DMS114 treated with DMSO at 0.1 percent for 48 hours (cell line): ENCODE measurements around the gene CYTH1.
"Not testable (repeated sequence)": the region's sequence is repeated elsewhere in the genome, so short reads cannot be mapped to it uniquely, and the experiment has no call there.

ENCODE experiments used
- DNase-seq: peaks from one replicate; lab custom pipeline; 2025; ENCODE audit not compliant: unreplicated experiment; lab: John Stamatoyannopoulos, UW

Gene CYTH1

DNA sequence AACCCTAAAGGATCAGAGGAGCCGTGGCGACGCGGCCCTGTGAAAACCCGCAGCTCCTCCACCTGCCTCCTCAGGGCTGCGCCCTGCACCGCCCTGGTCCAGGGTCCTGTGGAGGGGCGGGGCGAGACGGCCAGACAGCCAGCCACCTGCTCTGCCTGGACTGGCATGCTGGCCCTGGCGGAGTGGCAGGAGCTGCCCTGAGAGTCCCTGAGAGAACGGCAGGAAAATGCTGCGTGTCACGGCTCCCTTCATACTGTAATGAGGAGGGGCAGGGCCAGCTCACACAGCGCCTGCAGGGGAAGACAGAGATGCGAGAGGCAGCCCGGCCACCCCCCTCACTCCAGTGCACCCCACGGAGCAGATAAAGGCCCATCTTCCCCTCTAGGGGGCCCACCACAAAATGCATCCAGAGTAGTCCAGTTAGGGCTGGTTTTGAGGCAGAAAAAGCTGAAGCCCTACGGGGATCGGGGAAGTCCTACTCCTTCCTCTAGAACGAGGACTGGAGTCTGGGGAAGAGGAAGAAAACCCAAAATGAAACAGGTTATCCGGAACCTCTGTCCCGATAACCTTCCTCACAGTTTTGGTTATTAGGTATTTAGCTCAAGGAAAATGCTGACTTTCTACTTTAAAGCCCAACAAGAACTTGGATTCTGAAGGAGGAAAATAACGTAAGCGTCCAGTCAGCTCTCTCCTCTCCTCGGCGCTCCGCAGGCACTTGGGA lies 107.3 kb downstream of the CYTH1 start:
- no peak for DNase-seq

DNA sequence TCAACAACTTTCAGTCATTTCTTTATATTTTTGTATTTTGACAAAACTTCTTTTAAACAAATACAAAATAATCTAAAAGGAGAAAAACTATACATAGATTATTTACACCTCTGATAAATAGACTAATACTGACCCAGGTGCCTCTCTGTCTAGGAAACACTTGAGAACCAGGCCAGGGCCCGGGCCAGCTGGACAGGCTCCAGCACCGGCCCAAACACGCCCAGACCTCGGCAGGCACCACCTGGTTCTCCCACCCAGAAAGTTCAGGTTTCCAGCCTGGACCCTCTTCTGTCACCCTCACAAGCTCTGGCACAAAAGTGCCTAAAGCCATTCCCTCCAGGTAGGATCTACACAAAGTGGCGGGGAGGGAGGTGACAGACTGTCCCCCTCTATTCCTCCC lies 107.9 kb downstream of the CYTH1 start:
- DNase-seq, result no peak

GRCh38 chr17:78673395-78673794 lies 108.7 kb downstream of the CYTH1 start:
- no peak for DNase-seq

GRCh38 chr17:78672871-78673371 lies 109.2 kb downstream of the CYTH1 start:
- DNase-seq, result no peak

DNA sequence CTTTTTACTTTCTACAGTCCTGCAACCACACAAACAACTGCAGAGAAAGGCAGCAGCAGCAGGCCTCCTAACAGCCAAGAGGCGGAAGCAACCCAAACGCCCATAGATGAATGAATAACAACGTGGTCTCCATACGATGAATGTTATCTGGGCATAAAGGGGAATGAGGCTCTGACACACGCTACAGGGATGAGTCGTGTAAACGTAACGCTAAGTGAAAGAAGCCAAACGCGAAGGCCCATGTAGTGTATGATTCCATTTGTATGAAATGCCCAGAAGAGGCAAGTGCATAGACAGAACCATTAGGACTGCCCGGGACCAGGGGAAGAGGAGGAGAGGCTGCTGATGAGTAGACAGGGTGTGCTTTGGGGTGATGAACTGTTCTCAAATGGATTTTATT lies 110.1 kb downstream of the CYTH1 start:
- DNase-seq, result no peak

DNA sequence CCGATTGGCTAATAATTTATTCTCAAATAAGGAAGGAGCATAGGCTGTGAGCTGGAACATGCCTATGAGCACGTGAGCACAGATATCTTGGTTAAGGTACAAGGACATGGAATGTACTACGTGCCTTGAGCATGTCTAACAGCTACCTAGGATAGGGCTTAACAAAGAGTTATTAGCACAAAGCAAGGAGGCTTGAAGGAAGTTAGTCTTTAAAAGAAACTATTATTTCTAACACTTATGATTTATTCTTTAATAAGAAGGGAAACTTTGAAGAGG lies 110.4 kb downstream of the CYTH1 start:
- DNase-seq, result not testable (repeated sequence)

GRCh38 chr17:78670850-78671725 lies 111.0 kb downstream of the CYTH1 start:
- no peak for DNase-seq

DNA sequence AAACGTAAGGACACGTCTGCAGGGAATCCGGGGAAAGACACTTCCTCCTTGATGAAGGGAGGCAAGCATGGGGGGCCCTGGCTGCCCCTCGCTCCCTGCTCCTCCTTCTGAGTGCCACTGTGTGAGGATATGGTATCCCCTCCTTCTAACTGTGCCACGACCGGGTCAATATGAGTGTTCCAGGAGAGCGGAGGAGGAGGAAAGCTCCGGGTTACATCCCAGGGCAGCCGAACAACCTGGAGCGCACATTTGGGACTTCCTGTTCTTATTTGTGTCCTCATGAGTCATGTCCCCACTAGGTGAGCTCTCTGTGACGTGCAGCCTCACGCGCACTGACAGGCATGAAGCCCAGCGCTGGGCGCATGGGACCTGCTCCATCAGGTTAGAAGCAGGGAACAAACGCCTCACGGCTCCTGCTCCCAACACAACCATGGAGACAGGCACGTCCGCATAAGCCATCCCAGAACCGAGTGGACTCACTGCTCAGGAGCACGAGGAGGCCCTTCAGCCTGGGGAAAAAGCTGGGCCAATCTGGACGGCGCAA lies 112.0 kb downstream of the CYTH1 start:
- DNase-seq, result no peak

DNA sequence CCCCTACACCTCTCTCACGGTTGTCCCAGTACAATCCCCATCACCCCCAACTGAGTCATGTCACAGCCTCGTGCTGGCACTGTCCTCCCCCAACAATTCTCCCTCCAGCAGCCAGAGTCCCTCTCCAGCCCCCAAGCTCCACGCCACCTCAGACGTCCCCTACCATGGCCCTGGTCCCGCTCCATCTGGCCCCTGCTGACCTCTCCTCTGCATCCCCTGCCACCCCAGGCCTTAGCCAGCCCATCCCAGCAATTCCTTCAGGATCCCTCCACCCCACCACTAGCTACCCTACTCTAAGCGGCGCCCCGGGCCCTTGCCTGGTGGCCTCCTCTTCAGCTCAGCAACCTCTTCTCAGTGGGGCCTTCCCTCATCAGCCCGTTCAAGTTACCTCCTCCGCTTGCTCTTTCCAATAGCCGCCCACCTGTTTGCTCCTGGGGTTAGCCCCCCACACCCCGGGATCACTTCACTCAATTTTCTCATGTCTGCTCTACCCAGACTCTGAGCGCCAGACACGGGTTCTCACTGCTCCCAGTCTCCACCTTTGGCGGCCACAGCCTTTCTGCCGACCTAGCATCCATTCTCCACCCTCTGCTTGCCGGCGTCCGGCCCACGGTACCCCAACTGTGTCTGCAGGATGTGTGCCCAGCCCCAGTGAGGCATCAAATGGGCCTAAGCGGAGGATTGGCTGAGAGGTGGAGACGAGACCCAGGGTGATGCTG lies 112.7 kb downstream of the CYTH1 start:
- no peak for DNase-seq

- DNase-seq, result no peak
Measured at GRCh38 chr17:78668847-78669246, 113.2 kb downstream of the CYTH1 start.

DNA sequence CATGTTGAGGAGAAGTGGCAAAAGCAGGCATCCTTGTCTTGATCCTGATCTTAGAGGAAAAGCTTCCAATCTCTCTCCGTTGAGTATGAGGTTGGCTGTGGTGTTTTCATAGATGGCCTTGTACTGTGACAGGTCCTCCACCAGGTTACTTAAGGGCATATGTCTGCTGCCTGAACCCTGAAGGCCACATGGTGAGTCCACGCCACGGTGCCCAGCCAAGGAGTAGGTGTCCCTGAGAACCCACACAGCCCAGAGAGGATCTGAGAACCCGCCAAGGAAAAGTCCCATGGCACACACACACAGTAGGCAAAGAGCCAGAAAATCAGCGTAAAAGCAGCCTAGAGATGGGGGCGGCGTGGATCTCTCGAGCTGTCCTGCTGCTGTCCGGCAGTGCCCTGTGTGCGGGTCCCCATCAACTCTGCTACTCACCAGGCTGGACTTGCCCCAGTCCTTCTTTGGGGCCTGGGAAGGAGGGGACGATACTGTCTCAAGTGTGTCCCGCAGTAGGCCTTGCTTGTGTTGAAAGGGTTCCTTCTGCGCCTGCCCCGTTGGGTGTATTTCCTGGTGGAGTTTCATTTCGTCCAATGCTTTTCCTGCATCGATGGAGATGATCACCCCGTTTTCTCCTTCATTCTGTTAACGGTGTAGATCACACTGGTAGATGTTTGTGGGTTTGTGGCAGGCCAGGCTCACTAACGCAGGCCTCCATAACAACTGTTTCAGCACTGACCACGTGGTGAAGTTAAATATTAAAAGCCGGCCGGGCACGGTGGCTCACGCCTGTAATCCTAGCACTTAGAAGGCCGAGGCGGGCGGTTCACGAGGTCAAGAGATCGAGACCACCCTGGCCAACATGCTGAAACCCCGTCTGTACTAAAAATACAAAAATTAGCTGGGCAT lies 114.1 kb downstream of the CYTH1 start:
- no peak for DNase-seq

DNA sequence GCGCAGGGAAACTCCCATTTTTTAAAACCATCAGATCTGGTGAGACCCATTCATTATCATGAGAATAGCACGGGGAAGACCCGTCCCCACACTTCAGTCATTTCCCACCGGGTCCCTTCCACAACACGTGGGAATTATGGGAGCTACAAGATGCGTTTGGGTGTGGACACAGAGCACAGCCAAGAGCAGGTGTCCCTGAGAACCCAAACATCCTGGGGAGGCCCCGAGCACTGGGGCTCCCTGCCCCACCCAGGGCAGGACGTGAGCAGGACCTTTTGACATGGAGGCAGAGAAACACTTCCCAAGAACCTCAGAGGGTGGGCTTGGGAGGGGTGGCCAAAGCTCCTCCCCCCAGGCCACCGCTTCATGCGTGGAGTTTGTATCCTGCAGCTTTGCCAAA lies 115.0 kb downstream of the CYTH1 start:
- DNase-seq, result no peak

GRCh38 chr17:78665952-78666920 lies 115.8 kb downstream of the CYTH1 start:
- no peak for DNase-seq

DNA sequence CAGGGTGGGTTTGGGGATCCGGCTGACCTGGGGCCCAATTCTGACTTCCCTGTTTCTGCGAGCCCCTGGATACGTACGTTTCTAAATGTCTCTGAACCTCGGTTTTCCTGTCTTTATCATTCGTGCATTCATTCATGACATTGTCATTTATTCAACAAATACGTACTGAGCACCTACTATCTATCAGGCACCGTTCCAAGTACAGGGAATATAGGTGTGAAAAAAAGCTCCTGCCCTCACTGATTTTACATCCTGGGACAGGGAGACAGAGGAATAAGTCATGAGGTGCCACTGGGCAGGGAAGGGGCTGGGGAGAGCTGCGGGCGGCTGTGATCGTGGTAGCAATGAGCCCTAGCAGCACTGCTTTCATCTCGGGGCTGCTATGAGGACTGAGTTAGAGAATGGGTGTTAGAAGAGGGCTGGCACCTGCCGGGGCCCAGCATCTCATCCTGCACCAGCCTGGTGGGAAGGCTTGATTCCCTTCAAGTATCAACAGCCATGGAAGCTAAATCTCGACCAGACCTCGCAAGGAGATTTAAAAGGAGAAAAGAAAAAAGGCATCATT lies 116.6 kb downstream of the CYTH1 start:
- no peak for DNase-seq

DNA sequence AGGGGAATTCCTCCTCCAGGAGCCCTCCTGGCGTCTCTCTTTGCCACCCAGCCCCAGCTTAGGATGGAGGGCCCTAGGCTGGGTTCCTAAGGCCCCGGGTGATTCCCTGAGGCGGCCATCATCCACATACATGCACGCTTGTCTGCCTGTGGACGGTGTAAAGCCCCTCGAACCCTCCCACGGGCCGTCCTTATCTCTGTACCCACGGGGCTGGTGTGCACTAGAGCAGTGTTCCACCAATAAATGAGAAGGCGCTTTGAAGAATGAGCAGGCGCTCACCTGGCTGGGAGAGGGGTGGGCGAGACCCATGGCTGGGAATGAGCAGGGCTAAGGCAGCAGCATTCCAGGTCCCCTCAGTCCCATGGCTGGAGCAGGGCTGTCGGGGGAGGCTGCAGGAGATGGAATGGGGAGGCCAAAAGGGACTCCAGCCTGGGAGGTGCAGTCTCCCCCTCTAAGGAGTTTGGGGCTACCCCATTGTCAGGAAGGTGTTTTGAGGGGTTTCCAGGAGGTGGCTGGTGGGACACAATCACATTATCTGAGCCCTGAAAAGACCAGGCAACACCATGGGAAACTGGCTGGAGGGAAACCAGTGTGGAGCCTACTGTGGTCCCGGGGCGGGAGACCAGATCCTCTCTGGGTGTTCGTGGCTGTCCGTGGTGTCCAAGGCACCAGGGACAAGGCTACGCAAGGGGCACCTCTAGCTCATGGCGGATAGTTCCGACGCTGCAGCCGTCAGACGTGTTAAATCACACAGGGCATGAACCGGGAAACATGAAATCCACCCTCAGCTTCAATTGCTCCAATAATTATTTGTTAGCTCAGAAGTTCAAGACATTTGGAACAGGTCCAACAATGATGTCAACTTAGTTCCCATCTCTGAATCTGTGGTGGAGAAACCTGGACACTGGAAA lies 117.3 kb downstream of the CYTH1 start:
- DNase-seq, result no peak

DNA sequence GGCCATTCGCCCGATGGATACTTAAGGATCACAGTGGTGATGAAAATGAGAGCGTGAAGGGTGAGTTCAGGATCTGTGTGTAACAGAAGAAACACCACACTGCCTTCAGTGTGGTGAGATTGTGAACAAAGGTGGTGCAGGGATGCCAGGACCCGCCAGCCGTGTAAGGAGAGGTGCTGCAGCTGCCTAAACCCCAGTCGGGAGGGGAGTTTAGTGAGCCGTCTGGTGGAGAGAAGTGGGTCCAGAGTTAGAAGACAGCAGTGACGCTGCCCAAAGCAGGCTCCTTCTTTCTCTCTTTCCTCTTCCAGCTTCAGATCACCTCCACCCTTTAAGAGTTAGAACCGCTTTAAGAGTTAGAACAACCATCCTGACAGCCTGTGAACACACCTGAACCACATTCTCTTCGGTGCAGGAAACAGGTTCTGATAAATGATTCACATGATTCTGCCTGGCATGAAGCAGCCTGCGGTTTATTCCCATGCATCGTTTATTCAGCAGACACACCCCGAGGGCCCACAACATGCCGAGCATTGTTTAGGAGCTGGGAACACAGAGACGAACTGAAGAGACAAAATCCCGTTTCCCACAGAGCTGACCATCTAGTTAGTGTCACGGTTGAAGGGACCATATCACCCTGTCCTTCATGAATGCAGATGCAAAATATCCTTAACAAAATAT lies 120.8 kb downstream of the CYTH1 start:
- DNase-seq, result no peak

- no peak for DNase-seq
Measured at GRCh38 chr17:78659546-78659945, 122.5 kb downstream of the CYTH1 start.
